GM21619 (cell line): ENCODE results near the gene IL18.
"Not testable (repeated sequence)": the region's sequence is repeated elsewhere in the genome, so short reads cannot be mapped to it uniquely, and the experiment has no call there.

Source experiments
- ATAC-seq: cut with Tn5 transposase; IDR thresholded peaks from one replicate; pipeline ENCODE4 v1.9.1; 2021; ENCODE audit not compliant: unreplicated experiment

IL18 gene

GRCh38 chr11:112121981-112122615 lies 41.8 kb downstream of the IL18 start:
- no peak for ATAC-seq

GRCh38 chr11:112118176-112118575 lies 45.7 kb downstream of the IL18 start:
- no peak for ATAC-seq

- ATAC-seq: no peak
Observed at GRCh38 chr11:112115386-112115785, 48.5 kb downstream of the IL18 start.

GRCh38 chr11:112114460-112114859 lies 49.4 kb downstream of the IL18 start:
- ATAC-seq: no peak

- no peak for ATAC-seq
Observed at GRCh38 chr11:112113539-112114457, 50.1 kb downstream of the IL18 start.

- ATAC-seq: no peak
Observed at GRCh38 chr11:112106070-112106469, 57.8 kb downstream of the IL18 start.

GRCh38 chr11:112103446-112103845 lies 60.4 kb downstream of the IL18 start:
- no peak for ATAC-seq

- no peak for ATAC-seq
Observed at GRCh38 chr11:112100462-112100861, 63.4 kb downstream of the IL18 start.

GRCh38 chr11:112097734-112098528 lies 66.0 kb downstream of the IL18 start:
- ATAC-seq: no peak

- no peak for ATAC-seq
Observed at GRCh38 chr11:112096194-112096593, 67.7 kb downstream of the IL18 start.

- not testable (repeated sequence) for ATAC-seq
Observed at GRCh38 chr11:112095302-112095701, 68.6 kb downstream of the IL18 start.
